Hepatocyte (in vitro differentiated cells): ENCODE data around the gene MKI67.

ENCODE experiments used
- EZH2 ChIP-seq: fragments of 200-600 bp; sonication (generic); IDR thresholded peaks from 2 replicates; pipeline ENCODE4 v1.6.1; 2016; ENCODE audit warnings: antibody characterized with exemption, mild to moderate bottlenecking, borderline replicate concordance
- EZH2phosphoT487 ChIP-seq: fragments of 200-600 bp; sonication (generic); IDR thresholded peaks from one replicate; pipeline ENCODE4 v1.6.1; 2018; ENCODE audit warnings: antibody characterized with exemption, mild to moderate bottlenecking, low read depth, moderate library complexity; ENCODE audit not compliant: unreplicated experiment, severe bottlenecking
- TF ChIP-seq, protein P1 (sequence below): fragments of 200-600 bp; sonication (generic); IDR thresholded peaks from 2 replicates; pipeline ENCODE4 v1.5.1; 2016; ENCODE audit warnings: antibody characterized with exemption, mild to moderate bottlenecking; ENCODE audit not compliant: poor library complexity

DNA sequence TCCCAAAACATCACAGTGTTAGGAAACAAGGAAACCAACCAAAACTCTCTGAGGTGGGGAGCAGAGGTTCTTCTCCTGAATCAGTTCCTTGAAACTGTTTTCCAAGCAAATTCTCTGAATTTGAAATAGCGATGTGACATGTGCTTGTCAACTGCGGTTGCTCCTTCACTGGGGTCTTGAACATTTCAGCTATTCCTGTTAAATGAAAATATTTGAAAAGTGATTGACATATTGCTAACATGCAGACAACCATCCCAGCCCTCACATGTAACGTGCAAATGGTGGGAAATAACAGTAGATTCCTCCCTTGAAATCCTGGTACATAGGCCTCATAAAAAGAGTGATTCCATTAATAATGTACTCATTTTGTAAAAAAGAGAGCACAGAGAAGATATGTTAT is 15.9 kb downstream of the MKI67 start:
- TF ChIP-seq, protein P1, sequence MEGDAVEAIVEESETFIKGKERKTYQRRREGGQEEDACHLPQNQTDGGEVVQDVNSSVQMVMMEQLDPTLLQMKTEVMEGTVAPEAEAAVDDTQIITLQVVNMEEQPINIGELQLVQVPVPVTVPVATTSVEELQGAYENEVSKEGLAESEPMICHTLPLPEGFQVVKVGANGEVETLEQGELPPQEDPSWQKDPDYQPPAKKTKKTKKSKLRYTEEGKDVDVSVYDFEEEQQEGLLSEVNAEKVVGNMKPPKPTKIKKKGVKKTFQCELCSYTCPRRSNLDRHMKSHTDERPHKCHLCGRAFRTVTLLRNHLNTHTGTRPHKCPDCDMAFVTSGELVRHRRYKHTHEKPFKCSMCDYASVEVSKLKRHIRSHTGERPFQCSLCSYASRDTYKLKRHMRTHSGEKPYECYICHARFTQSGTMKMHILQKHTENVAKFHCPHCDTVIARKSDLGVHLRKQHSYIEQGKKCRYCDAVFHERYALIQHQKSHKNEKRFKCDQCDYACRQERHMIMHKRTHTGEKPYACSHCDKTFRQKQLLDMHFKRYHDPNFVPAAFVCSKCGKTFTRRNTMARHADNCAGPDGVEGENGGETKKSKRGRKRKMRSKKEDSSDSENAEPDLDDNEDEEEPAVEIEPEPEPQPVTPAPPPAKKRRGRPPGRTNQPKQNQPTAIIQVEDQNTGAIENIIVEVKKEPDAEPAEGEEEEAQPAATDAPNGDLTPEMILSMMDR, result no peak
- no peak for TF ChIP-seq EZH2phosphoT487
- no peak for TF ChIP-seq EZH2
